Heart left ventricle (tissue), 13 donors: ENCODE data around the gene DUSP16.

Source experiments
- CTCF ChIP-seq, 12 donors: fragments of 200-600 bp; sonication (generic) in 4 of 12; IDR thresholded peaks; one replicate each; pipeline versions ENCODE4 v1.5.0 to v1.8.0; 2018 to 2022; ENCODE audit warnings: antibody characterized with exemption in 12 of 12, mild to moderate bottlenecking in 5 of 12
- POLR2A ChIP-seq, 2 donors: fragments of 450-650 bp; IDR thresholded peaks; one replicate each; pipeline ENCODE4 v1.6.1; 2017; ENCODE audit warnings: antibody characterized with exemption in 2 of 2, mild to moderate bottlenecking in 2 of 2, moderate library complexity in 2 of 2
- donor health status: ischemic (EF 13 %, LVEDD 7.1; RV severe dilation, severe dysfunction).
- donor health status: DM: no; HTN: yes; CAD: no.
- donor health status: DM: no; HTN: no; CAD: no.
- donor health status: ischemic (EF 25% LVEDD 6.9; RV normal size, moderate dysfunction).
- donor health status: ischemic (EF 25% LVEDD 5.7; RV mildly dilated, moderate dysfunction).
- donor health status: ischemic (EF 35%, LVEDD 5.7; RV mildly dilated, moderate dysfunction).
- donor health status: nonischemic (EF 11% LVEDD 7.7; RV severe dilation, severe dysfunction).
- donor health status: DM: yes; HTN: yes; CAD: no.
- donor health status: PGD.
- donor health status: ischemic (EF 29% LVEDD 5.4; RV normal size, mild dysfunction).
- donor health status: nonischemic (EF 23%, LVEDD 6.1; RV moderate dilation, normal function).

- TF ChIP-seq CTCF (IDR thresholded peaks at IDR 0.05) (no peak), POLR2A (IDR thresholded peaks at IDR 0.05) (no peak)
These were observed 75.9 kb downstream of the DUSP16 start for GRCh38 chr12:12486661-12487240.
